ENCODE data around the gene RNFT2.

RNFT2 gene

GRCh38 chr12:116838365-116838764, 100.2 kb downstream of the RNFT2 start:
- no peak for DNase-seq

GRCh38 chr12:116839287-116839830, 101.2 kb downstream of the RNFT2 start:
- DNase-seq = no peak

DNA sequence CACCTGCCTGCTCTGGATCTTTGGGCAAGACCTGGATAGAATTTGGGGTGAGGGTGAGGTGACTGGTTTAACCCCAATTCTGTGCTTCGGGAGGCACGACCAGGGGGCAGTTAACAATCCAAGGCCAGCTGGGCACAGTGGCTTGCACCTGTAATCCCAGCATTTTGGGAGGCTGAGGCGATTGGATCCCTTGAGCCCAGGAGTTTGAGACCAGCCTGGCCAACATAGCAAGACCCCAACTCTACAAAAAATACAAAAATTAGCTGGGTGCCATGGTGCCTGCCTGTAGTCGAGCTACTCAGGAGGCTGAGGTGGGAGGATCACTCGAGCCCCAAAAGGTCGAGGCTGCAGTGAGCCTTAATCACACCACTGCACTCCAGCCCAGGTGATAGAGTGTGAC, 105.0 kb downstream of the RNFT2 start:
- no peak for DNase-seq

GRCh38 chr12:116849216-116849615, 111.1 kb downstream of the RNFT2 start:
- DNase-seq = no peak

- DNase-seq = no peak
Measured at GRCh38 chr12:116852303-116852702, 114.2 kb downstream of the RNFT2 start.

DNA sequence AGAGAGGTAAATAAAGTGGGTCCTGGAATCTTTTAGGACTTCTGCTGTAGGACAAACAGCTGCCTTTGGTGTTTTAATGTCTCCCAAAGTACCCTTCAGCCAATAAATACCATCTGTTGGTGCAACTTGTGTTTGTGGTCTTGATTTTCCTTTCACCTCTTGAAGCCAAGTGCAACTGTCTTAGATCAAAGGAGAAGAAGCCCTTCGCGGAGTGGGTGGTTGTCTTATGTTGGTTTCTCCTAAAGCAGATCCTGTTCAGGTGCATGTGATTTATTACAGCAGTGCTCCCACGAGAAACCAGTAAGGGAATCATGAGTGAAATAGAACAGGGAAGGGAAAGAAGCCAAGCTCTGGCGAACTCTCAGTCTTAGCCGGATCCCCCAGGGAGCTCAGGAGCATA, 115.4 kb downstream of the RNFT2 start:
- no peak for DNase-seq

DNA sequence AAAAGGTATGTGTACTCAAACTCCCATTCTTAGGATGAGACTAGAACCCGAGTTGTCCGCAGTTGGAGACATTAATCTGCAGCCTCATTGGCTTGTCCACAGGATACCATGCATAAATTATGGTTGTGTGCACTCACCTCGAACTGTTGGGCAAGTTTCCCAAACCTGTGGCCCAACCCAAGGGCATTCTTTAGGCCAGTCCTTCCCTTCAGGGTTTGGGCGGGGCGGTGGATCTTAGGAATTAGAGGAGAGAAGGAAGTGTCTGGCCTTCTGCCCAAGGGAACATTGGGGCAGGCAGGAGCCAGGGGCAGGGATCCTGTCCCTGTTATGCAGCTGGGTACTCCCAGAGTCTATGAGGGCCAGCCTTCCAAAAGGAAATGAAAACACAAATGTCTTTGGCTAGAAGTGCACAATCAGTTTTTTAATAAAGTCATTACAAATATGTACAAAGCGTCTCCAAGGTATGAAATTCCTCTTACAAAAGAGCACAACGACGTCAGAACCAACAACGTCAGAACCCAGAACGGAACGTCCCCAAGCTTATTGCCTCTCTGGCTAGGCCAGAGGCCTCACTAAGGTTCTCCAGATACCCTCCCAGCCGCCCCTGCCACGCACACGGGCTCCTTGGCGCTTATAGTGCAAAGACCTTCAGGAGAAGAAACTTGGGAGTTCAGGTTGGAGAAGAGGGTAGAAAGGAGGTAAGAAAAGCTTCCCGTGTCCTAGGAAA, 117.8 kb downstream of the RNFT2 start:
- DNase-seq = no peak

GRCh38 chr12:116856729-116857128, 118.6 kb downstream of the RNFT2 start:
- no peak for DNase-seq

DNA sequence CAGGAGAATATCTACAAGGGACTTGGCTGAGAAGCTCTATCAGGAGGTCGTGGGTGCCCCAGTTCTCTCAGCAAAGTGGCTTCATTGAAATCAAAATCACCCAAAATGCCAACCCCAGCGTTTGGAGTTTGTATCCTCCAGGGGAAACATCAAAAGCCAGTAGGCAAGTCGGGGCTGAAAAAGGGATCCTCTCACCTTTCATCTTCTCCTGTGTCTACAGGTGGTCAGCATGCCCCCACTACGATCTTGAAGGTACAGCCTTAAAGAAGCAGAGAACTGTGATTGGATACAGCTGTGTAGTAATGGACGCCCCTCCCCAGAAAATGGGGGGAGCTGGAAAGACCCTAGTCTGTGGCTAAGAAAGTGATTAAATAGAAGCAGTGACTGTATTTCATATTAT, 121.0 kb downstream of the RNFT2 start:
- no peak for DNase-seq

DNA sequence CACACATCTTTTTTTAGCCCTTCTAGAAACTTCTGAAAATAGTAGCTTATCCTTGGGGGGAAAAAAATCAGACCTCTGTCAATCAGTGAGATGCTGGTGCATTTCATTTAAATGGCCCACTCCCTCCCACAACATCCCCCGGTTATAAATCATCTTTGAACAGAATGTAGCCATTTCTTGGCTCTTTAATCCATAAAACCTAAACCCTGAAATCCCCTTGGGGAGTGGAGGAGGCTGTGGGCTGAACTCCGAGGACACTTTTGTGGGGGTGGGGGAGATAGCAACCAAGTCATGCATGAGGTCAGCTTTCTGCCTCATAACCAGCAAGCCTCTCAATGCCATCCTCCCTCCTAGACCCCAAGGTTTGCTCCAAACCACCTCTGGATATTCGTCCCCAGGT, 122.1 kb downstream of the RNFT2 start:
- no peak for DNase-seq

DNA sequence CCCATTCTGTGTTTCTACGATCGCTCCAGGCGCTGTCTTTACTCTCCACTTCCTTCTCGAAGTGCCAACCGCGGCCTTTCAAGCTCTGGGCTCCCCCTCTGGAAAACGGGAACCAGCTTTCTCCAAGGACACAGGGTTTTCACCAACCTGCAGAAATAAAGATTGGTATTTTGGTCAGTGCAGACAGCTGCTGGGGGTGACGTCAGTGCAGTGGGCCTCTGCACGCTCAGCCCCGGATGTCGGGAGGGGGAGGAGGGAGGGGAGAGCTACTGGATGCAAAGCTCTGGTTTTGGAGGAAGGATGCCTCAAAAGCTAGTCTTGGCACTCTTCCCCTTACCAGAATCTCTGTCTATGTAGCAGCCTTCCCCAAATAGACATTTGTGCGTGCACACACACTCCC, 123.2 kb downstream of the RNFT2 start:
- no peak for DNase-seq

DNA sequence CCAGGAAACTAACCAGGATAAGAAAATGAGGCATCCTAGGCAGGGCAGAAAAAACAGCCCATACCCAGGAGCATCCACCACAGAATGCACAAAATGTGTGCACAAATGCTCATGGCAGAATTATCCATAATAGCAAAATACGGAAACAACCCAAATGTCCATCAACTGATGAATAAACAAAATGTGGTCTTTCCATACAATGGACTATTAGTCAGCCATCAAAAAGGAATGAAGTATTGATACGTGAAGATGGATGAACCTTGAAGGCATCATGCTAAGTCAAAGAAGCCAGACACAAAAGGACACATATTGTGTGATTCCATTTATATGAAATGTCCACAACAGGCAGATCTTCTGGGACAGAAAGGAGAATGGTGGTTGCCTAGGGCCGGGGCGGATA, 124.1 kb downstream of the RNFT2 start:
- DNase-seq = no peak

- DNase-seq = no peak
Measured at GRCh38 chr12:116863275-116863767, 125.2 kb downstream of the RNFT2 start.

DNA sequence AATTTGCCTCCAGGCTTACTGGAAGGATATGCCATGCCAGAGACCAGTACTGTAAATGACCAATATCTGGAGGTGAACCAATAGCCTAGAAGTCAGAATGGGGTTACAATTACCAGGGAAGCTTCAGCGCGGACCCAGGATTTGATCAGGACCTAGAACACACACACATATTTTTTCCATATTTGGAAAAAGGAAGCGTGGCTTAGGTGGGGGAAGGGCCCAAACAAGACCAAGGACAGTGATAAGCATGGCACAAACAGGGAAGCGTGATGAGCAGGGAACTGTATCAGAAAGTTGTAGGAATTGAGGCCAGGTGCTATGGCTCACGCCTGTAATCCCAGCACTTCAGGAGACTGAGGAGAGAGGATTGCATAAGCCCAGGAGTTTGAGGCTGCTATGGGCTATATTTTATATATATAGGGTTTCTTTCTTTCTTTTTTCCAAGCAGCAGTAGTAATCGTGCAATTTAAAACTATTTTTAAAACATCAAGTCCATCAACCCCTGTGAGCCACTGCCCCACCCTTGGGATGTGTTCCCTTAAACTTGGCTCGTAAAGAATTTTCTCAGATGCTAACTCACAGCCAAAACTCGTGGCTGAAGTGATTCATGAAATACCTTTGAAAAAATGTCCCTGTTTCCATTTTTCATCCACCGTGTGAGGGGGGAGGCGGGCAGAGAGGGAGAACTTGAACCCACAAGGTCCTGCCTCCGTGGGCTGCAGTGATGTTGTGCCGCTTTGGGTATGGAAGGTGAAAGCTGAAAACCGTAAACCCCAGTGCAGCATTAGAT, 126.5 kb downstream of the RNFT2 start:
- no peak for DNase-seq

DNA sequence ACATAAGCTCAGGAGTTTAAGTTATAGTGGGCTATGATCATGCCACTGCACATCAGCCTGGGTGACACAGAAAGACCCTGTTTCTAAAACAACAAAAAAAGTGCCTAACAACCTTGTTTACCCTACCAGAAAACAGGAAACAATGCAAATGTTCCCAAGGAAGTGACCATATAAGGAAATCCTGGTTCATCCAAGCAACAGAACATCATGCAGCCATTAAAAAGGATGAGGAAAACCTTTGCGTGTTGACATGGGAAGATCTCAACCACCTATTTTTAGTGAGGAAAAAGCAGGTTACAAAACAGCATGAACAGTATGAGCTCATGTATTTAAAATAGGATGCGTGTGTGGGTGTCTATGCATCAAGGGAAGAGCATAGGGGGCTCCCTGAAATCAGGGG, 129.4 kb downstream of the RNFT2 start:
- no peak for DNase-seq

- no peak for DNase-seq
Measured at GRCh38 chr12:116870306-116870705, 132.2 kb downstream of the RNFT2 start.

DNA sequence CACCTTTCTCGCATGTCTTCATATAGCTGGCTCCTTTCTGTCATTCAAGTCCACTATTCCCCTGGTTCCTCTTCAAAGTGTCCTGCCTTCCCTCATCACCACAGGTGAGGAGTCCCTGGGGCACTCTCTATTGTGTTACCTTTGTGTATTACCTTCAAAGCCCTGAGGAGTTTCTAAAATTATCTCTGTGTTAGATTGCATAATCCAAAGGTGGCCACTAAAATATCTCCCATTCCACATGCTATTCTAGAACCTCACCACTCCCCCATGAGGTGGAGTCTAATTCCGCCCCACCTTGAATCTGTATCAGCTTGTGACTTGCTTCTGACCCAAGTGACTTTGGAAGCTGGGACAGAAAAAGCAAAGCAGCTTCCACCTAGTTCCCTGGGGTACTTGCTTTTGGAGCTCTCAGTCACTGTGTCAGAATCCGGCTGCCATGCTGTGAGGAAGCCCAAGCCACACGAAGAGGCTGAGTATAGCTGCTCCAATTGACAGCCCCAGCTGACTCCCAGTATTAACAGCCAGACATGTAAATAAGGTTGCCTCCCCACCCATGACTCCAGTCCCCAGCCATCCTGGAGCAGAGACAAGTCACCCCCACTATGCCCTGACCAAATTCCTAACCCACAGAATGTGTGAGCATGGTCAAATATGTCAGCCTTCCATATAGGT, 136.3 kb downstream of the RNFT2 start:
- no peak for DNase-seq

DNA sequence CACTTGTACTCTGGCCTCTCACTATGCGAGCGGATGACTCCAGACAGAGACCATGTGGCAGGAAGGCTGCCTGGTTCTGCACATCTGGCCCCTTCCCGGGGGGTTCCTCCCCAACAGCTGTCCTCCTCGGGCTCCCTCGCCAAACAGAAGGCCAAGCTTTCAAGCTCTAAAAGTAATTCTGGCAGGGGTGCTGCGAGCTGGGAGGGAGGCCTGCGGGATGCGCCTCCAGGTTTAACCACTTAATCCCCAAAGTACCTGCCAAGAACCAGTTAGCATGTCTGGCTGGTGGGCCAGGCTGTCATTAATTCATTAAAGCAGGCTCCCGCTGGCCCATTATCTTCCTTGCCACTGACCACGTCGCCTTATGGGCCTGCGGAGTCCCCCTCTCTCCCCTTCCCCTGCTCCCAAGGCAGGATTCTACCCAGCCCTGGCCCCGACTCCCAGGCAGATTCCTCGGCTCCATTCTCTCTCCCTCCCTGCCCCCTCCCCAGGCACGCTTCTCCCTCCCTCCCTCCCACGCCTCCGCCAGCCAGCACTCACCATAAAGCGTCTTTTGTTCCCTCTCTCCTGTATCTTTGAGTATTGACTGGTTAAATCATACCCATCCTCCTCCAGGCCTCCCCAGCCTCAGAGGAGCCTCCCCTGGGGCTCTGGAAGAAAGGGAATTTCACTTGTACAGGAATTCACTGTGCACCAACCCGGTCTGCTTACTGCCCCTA, 138.2 kb downstream of the RNFT2 start:
- DNase-seq = no peak

DNA sequence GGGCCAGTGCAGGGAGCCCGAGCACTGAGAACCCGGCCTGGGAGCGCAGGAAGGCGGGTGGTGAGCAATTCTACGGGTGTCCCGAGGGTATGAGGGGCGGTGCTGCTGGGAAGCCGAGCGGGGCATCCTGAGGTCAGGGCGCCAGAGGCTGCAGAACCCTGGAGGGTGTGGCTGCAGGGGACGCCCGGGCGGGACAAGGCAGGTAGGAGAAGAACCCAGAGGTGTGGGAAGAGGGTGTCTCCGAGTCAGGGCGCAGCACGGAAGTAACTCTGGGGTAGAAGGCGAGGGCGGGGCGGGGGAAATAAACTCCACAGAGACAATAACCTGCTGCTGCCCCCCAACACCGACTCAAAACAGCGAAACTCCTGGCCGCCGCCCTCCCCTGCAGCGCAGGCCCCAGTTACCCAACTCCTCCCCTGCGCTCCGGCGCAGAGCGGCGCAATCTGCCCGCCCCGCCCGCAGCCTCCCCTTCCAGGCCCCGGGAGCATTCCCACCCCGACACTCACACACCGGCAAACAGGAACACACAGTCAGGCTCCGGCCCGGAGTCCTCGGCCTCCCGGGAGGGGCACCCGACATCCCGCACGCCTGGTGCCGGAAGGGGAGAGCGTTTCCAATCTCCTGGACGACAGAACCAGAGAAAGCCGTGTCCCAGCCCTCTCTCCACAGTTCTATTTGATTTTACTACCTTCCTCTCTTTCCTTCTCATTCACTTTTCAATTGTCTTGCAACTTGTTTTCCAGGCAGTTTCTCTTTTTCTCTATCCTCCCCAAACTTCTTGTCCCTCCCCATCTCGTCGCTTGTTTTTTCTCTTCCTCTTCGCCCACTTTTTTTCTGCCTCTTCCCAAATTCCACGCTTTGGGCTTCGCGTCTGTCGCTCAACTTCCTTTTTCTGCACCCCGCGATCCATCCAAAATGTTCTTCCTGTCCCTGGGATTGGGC, 140.7 kb downstream of the RNFT2 start:
- DNase-seq = no peak

DNA sequence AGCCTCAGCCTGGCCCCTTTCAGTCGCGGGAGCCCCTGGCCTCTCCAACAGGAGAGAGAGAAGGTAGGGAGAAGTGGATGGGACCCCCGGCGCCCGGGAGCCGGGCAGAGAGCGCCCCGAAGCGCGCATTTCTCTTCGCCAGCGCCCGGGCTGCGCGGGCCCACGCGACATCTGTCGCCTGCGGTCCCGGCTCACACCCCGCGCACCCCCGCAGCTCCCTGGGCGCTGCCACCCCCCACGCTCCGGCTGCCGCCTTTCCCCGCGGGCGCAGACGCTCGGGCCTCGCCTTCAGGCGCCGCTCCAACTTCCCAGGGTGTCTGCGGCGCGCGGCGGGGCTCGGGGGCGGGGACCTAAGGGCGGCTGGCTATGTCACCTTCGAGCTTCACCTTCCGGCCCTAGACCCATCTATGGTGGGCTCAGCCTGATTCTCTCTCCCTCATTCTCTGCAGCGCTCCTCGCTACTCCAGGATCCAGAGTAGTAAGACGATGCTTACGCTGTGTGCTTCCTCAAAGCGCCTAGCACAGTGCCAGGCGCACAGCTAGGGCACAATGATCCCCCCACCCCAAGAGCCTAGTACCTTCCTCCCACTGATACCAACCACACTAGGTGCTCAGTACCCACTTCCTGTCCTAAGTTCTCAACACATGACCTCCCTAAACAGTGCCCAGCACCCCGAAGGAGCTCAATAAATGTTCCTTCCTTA, 141.5 kb downstream of the RNFT2 start:
- DNase-seq = no peak

GRCh38 chr12:116880213-116880816, 142.2 kb downstream of the RNFT2 start:
- DNase-seq = no peak

All from activated T-cell treated with anti-CD3 and anti-CD28 coated beads for 4 hours (primary cell).